GM13976 (cell line): ENCODE results near the gene KLF15.
"Not testable (repeated sequence)": the region's sequence is repeated elsewhere in the genome, so short reads cannot be mapped to it uniquely, and the experiment has no call there.

Experiments used
- DNase-seq: peaks from one replicate; pipeline ENCODE4 v3.0.0; 2012; ENCODE audit warnings: low spot score
- in situ Hi-C: fragments of 300-500 bp; cut with MboI; formaldehyde crosslinking; loops from one replicate; pipeline ENCODE4 v1.12.0; 2022; ENCODE audit warnings: low sequenced_read_pairs, mixed read lengths, inconsistent platforms; ENCODE audit not compliant: unreplicated experiment
- TF ChIP-seq, protein P1 (sequence below): IDR thresholded peaks from 2 replicates; pipeline ENCODE4 v1.5.1; 2012; ENCODE audit warnings: borderline replicate concordance, mild to moderate bottlenecking; ENCODE audit not compliant: insufficient read depth; ENCODE audit errors: extremely low read depth, missing control alignments, control extremely low read depth

Gene KLF15

DNA sequence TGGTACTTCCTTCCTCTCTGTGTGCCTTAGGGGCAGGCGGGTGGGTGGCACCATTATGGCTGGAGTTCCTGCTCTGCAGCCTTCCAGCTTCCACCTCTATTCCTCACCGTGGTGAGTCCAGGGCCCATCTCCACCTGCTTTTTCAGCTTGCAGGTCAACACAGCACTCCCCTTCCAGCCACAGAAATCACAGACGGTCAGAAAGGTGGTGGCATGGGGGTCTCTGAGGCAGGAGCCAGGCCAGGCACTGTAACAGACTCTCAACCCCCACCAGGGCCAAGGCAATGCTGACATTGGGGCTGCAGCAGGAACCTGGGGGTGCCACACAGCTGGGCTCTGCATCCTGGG is 16.6 kb downstream of the KLF15 start:
- DNase-seq = no peak
- in situ Hi-C loops = no loop called here
- TF ChIP-seq, protein P1, sequence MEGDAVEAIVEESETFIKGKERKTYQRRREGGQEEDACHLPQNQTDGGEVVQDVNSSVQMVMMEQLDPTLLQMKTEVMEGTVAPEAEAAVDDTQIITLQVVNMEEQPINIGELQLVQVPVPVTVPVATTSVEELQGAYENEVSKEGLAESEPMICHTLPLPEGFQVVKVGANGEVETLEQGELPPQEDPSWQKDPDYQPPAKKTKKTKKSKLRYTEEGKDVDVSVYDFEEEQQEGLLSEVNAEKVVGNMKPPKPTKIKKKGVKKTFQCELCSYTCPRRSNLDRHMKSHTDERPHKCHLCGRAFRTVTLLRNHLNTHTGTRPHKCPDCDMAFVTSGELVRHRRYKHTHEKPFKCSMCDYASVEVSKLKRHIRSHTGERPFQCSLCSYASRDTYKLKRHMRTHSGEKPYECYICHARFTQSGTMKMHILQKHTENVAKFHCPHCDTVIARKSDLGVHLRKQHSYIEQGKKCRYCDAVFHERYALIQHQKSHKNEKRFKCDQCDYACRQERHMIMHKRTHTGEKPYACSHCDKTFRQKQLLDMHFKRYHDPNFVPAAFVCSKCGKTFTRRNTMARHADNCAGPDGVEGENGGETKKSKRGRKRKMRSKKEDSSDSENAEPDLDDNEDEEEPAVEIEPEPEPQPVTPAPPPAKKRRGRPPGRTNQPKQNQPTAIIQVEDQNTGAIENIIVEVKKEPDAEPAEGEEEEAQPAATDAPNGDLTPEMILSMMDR = no peak

DNA sequence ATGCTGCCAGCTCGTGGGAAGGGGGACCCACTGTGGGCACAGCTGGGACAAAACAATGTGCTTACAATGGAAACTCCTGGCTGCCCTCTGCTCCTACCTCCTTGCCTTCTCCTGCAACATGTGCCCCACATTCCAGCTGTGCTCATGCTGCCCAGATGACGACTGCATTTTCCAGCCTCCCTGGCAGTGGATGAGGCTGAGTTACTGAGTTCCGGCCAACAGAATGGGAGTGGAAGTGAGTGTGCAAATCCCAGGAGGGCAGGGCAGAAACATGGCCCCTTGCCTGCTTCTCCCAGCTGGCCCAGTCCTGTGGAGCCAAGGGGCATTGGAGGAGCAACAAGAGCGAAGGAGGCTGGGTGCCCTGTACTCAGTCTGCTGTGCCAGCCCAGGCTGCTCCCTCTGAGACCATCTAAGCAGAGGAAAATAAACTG is 17.1 kb downstream of the KLF15 start:
- in situ Hi-C loops = no loop called here
- DNase-seq = no peak
- TF ChIP-seq, protein P1 = no peak

DNA sequence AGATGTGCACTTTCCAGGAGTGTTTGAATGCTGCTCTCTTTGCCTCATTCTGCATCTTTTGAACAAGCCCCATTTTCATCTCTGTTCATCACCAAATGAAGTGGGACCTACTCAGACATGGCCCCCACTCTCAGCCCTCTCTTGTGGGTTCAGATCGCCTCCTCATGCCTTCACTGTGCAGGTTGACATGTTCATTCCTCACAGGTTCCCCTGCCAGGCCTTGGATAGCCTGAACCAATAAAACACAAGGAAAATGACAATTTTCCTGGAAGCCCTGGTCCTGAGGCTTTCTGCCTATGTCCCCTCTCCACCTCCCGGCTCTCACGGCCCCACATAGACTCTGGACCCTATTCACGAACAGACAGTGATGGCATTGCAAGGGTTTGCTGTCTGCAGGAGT is 17.7 kb downstream of the KLF15 start:
- TF ChIP-seq, protein P1 = no peak
- in situ Hi-C loops = no loop called here
- no peak for DNase-seq

DNA sequence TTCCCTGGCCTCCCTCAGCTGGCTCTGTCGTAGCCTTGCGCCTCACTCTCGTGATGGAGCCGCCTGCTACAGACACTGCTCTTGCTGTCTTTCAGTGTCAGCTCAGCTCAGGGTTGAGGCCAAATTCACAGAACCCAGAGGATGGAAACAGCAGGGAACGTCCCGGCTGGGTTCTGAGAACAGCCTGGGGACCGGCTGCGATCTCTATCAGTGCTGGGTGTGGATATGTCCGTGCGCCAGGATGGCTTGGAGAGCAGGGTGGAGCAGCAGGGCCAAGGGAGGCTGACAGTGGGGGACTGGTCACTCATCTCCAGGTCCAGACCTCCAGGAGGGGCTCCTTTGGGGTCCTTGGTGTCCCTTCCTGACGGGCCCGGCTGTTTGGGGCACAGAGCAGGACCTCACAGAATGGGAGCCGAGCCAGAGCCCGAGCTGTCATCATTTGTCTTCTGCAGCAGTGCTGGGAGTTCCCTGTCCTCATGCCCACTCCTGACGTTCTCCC is 18.4 kb downstream of the KLF15 start:
- in situ Hi-C loops = no loop called here
- no peak for DNase-seq
- TF ChIP-seq, protein P1 = no peak

DNA sequence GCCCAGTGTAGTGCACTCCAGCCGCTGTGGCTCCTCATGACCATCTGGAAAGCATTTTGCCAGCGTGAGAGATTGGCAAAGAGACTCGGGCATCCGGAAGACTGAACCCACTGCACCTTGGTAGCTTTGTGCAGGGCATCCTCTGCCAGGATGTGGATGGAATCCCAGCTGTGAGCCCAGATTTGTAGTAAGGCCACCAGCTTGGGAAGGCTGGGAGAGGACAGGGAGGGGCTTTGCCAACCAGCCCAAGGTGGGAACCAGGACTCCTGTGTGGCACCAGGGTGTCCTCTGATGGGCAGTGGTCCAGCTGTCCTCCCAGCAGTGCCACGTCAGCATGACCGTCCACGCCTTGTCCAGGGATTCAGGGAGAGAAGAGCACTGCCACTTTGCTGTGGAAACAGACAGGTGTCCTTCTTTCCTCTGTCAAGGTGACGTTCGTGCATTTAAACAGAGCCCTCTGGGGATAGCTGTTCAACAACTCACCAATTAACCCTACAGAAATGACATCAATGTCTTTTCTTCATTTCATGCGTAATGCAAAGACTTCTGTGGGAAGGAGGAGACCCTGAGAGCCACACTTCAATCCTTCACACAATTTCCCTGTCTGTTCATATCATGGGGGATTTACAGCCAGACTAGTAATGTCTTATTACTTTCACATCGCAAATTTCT is 19.1 kb downstream of the KLF15 start:
- in situ Hi-C loops = no loop called here

DNA sequence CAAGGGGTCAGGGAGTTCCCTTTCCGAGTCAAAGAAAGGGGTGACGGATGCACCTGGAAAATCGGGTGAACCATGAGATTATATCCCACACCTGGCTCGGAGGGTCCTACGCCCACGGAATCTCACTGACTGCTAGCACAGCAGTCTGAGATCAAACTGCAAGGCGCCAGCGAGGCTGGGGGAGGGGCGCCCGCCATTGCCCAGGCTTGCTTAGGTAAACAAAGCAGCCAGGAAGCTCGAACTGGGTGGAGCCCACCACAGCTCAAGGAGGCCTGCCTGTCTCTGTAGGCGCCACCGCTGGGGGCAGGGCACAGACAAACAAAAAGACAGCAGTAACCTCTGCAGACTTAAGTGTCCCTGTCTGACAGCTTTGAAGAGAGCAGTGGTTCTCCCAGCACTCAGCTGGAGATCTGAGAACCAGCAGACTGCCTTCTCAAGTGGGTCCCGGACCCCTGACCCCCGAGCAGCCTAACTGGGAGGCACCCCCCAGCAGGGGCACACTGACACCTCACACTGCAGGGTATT is 25.3 kb downstream of the KLF15 start:
- not testable (repeated sequence) for DNase-seq

More for the DNA sequence above, 19.1 kb downstream of the KLF15 start:
- DNase-seq = no peak
- TF ChIP-seq, protein P1 = no peak

DNA sequence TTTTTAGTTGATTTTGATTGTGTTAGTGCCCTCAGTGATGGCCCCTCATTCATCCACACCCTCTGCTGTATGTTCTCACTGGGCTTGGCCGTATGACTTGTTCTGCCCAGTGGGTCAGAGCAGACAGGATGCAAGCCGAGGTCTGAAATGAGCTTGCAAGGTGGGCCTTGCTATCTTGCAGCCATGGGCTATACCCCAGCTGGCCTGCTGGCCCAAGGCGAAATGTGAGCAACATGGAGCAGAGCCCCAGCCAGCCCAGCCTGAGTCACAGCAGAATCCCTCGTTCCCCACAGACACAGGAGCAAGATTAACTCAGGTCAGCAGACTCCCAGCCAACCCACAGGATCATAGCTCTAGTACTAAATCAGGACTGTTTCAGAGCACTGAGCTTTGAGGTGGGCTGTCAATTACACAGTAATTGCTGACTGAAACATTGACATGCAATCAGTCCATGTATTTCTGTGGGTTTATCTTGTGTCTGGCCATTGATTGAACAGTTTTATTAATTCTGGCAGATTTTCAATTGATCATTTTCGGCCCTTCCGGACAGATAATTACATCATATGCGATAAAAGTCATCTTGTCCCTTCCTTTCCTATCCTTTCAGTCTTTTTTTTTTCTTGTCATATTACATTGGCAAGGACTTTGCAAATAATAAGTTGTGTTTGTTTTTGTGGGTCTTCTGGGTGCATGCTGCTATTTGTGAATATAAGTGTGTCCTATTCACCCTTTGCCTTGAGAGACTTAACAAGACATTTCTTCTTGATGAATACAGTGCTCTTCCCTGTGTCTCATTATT is 27.1 kb downstream of the KLF15 start:
- no peak for DNase-seq
- TF ChIP-seq, protein P1 = no peak
- in situ Hi-C loops = no loop called here

More for the DNA sequence above, 25.3 kb downstream of the KLF15 start:
- in situ Hi-C loops = not testable (repeated sequence)
